H9 (cell line): ENCODE data around the gene FBXO24. TPM values are rescaled to one million over a fixed set of nuclear protein-coding genes. Genes with fewer than 3 reads are reported as not detected.
A peak's percentile ranks its signal among the peaks of the same experiment; 100 is the strongest.

ENCODE experiments used
- DNase-seq: peaks from one replicate; pipeline ENCODE4 v3.0.0-alpha.2; 2017
- H2AFZ ChIP-seq: one replicate; pipeline ENCODE4 v1.6.1; 2013; ENCODE audit warnings: mild to moderate bottlenecking, low read length, control low read depth, moderate library complexity
- H2AK5ac ChIP-seq: 2 replicates; pipeline ENCODE4 v1.6.1; 2013; ENCODE audit warnings: low read length, control low read depth, mixed read lengths; ENCODE audit not compliant: insufficient read length
- H2BK120ac ChIP-seq: one replicate; pipeline ENCODE4 v1.6.1; 2013; ENCODE audit warnings: low read depth, mild to moderate bottlenecking, low read length, control low read depth, inconsistent platforms; ENCODE audit not compliant: poor library complexity, severe bottlenecking
- H2BK12ac ChIP-seq: 2 replicates; pipeline ENCODE4 v1.6.1; 2013; ENCODE audit warnings: low read length, control low read depth, mixed read lengths, low read depth; ENCODE audit not compliant: insufficient read length
- H2BK15ac ChIP-seq: 2 replicates; pipeline ENCODE4 v1.6.1; 2013; ENCODE audit warnings: low read depth, low read length, control low read depth
- H2BK20ac ChIP-seq: one replicate; pipeline ENCODE4 v1.6.1; 2013; ENCODE audit warnings: low read depth, mild to moderate bottlenecking, low read length, control low read depth, inconsistent platforms; ENCODE audit not compliant: poor library complexity, severe bottlenecking
- H2BK5ac ChIP-seq: 2 replicates; pipeline ENCODE4 v1.6.1; 2013; ENCODE audit warnings: low read length, control low read depth, mixed read lengths; ENCODE audit not compliant: insufficient read length
- H3K14ac ChIP-seq: 2 replicates; pipeline ENCODE4 v1.6.1; 2013; ENCODE audit warnings: low read length, control low read depth; ENCODE audit not compliant: insufficient read depth
- H3K18ac ChIP-seq: 2 replicates; pipeline ENCODE4 v1.6.1; 2013; ENCODE audit warnings: low read depth, mild to moderate bottlenecking, mixed read lengths, low read length, control low read depth; ENCODE audit not compliant: insufficient read length
- H3K23ac ChIP-seq: 2 replicates; pipeline ENCODE4 v1.6.1; 2013; ENCODE audit warnings: low read length, control low read depth, mixed read lengths, low read depth; ENCODE audit not compliant: insufficient read length
- H3K23me2 ChIP-seq: 2 replicates; pipeline ENCODE4 v1.6.1; 2013; ENCODE audit warnings: low read depth, mild to moderate bottlenecking, mixed read lengths, low read length, control low read depth; ENCODE audit not compliant: insufficient read length, poor library complexity, severe bottlenecking
- H3K27ac ChIP-seq: 2 replicates; pipeline ENCODE4 v1.5.1; 2013; ENCODE audit warnings: low read length, control low read depth, mixed read lengths, low read depth; ENCODE audit not compliant: insufficient read length
- H3K27me3 ChIP-seq: 2 replicates; pipeline ENCODE4 v1.6.1; 2013; ENCODE audit warnings: low read length, control low read depth, inconsistent platforms; ENCODE audit not compliant: insufficient read depth
- H3K4ac ChIP-seq: 2 replicates; pipeline ENCODE4 v1.6.1; 2013; ENCODE audit warnings: low read depth, mild to moderate bottlenecking, control low read depth, inconsistent platforms, low read length, moderate library complexity
- H3K4me1 ChIP-seq: 2 replicates; pipeline ENCODE4 v1.6.1; 2013; ENCODE audit warnings: low read length, control low read depth, inconsistent platforms; ENCODE audit not compliant: insufficient read depth
- H3K4me2 ChIP-seq: 2 replicates; pipeline ENCODE4 v1.6.1; 2013; ENCODE audit warnings: low read length, control low read depth, mixed read lengths; ENCODE audit not compliant: insufficient read length, insufficient read depth
- H3K56ac ChIP-seq: 2 replicates; pipeline ENCODE4 v1.6.1; 2013; ENCODE audit warnings: low read depth, mild to moderate bottlenecking, mixed read lengths, low read length, control low read depth; ENCODE audit not compliant: insufficient read length
- H3K79me1 ChIP-seq: 2 replicates; pipeline ENCODE4 v1.6.1; 2013; ENCODE audit warnings: low read depth, mild to moderate bottlenecking, moderate library complexity, low read length, control low read depth, inconsistent platforms; ENCODE audit not compliant: insufficient read depth, poor library complexity, severe bottlenecking
- H3K79me2 ChIP-seq: 2 replicates; pipeline ENCODE4 v1.6.1; 2013; ENCODE audit warnings: low read length, control low read depth, inconsistent platforms; ENCODE audit not compliant: insufficient read depth
- H3K9ac ChIP-seq: 2 replicates; pipeline ENCODE4 v1.6.1; 2013; ENCODE audit warnings: low read length, control low read depth, mixed read lengths; ENCODE audit not compliant: insufficient read length; ENCODE audit errors: extremely low read depth
- H3K9me3 ChIP-seq: one replicate; pipeline ENCODE4 v1.6.1; 2013; ENCODE audit warnings: low read depth, low read length, inconsistent platforms; ENCODE audit not compliant: control insufficient read depth
- H3T11ph ChIP-seq: one replicate; pipeline ENCODE4 v1.6.1; 2013; ENCODE audit warnings: mild to moderate bottlenecking, low read length, control low read depth, inconsistent platforms
- H4K20me1 ChIP-seq: one replicate; pipeline ENCODE4 v1.6.1; 2013; ENCODE audit not compliant: control insufficient read depth, insufficient read length, insufficient read depth
- H4K5ac ChIP-seq: 2 replicates; pipeline ENCODE4 v1.6.1; 2013; ENCODE audit warnings: low read depth, mild to moderate bottlenecking, mixed read lengths, low read length, control low read depth; ENCODE audit not compliant: insufficient read length
- H4K8ac ChIP-seq: replicated peaks from 2 replicates; pipeline ENCODE4 v1.6.1; 2013; ENCODE audit warnings: low read length, control low read depth, mixed read lengths, low read depth; ENCODE audit not compliant: insufficient read length
- H4K91ac ChIP-seq: 2 replicates; pipeline ENCODE4 v1.6.1; 2013; ENCODE audit warnings: low read depth, mild to moderate bottlenecking, moderate library complexity, mixed read lengths, low read length, control low read depth; ENCODE audit not compliant: insufficient read length
- H3K27ac Mint-ChIP-seq, 3 experiments: 2 replicates in 2 of 3; 3 replicates in 1 of 3; pipeline ENCODE4 v1.8.0; 2020 to 2021; ENCODE audit warnings: mixed read lengths in 3 of 3, mild to moderate bottlenecking in 1 of 3, moderate library complexity in 1 of 3
- H3K27me3 Mint-ChIP-seq: 2 replicates; pipeline ENCODE4 v1.8.0; 2021; ENCODE audit warnings: low read depth, mild to moderate bottlenecking, moderate library complexity, mixed read lengths
- H3K36me3 Mint-ChIP-seq, 3 experiments: 2 replicates in 2 of 3; 3 replicates in 1 of 3; pipeline ENCODE4 v1.8.0; 2020 to 2021; ENCODE audit warnings: low read depth in 3 of 3, mixed read lengths in 3 of 3; ENCODE audit not compliant: insufficient read depth in 1 of 3
- H3K4me1 Mint-ChIP-seq, 2 experiments: 2 replicates each; pipeline ENCODE4 v1.8.0; 2020; ENCODE audit warnings: mixed read lengths in 2 of 2
- H3K4me3 Mint-ChIP-seq, 2 experiments: 2 replicates in 1 of 2; 3 replicates in 1 of 2; pipeline ENCODE4 v1.8.0; 2020 to 2021; ENCODE audit warnings: mild to moderate bottlenecking in 2 of 2, mixed read lengths in 2 of 2, moderate library complexity in 1 of 2
- H3K9me3 Mint-ChIP-seq, 2 experiments: 2 replicates in 1 of 2; 3 replicates in 1 of 2; pipeline ENCODE4 v1.8.0; 2020; ENCODE audit warnings: mild to moderate bottlenecking in 2 of 2, mixed read lengths in 2 of 2, moderate library complexity in 1 of 2
- WGBS: extraction: QIAGEN DNeasy Blood & Tissue Kit; methylation state at CpG from one replicate; pipeline ENCODE4 v1.1.7; 2013; ENCODE audit warnings: missing lambda C conversion rate, low lambda C conversion rate, mixed read lengths; ENCODE audit not compliant: insufficient read length; ENCODE audit errors: extremely low coverage; 5-methylcytosine and 5-hydroxymethylcytosine counted together
- total RNA-seq: library from RNA; stranded (reverse); gene quantifications from 2 replicates; pipeline ENCODE4 v1.2.1, GENCODE V29; 2021
- TF ChIP-seq, protein P1 (sequence below): fragments of 200-600 bp; sonication (generic); conservative IDR thresholded peaks from 3 replicates; pipeline ENCODE4 v1.8.0; 2021; ENCODE audit warnings: antibody characterized with exemption, mild to moderate bottlenecking

The FBXO24 gene
- total RNA-seq, 1 experiment from 2014 or later: 0.85 TPM

DNA sequence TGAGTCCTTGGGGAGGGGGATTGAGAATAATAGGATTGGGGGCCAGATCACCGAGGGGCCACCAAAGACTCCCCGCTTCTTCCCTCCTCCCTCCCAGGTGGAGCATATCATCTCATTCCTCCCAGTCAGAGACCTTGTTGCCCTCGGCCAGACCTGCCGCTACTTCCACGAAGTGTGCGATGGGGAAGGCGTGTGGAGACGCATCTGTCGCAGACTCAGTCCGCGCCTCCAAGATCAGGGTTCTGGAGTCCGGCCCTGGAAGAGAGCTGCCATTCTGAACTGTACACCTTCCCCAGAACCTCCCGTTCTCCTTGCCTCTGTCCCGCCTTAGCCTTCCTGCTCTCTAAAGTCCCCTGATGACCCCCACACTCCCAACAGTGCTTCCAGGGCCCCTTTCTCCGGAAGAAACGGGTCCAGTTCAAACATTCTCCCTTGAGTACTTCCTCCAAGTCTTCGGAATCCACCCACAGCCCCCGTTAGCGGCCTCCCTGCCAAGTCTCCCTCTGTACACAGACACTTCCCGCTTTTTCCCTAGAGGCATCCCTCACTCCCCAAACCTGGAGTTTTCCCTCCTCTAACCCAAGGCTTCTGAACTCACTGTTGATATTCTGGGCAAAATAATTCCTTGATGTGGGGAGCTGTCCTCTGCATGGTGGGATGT lies 4.1 kb downstream of the FBXO24 start:
- Mint-ChIP-seq H3K36me3 (peaks cover 0 to 12% (median 0%) of the 10 kb centered on the region in 3 experiments; a peak in 1 of 7 replicates), H3K4me3 (peak overlapping the region in 1 of 2 experiments; percentile 28; a peak in 2 of 5 replicates), H3K9me3 (no peaks in the 10 kb centered on the region), H3K27ac (0 out of 7 replicates have a peak overlapping the region, but pooled peaks of 1 of the 3 experiments have one; percentile 5), H3K4me1 (peaks cover 17 to 22% of the 10 kb centered on the region in 2 experiments), H3K27me3 (peaks cover 40% of the 10 kb centered on the region)
- Histone ChIP-seq H2BK20ac (no peak overlapping the region), H3K23me2 (no peaks in the 10 kb centered on the region), H3K27ac (no peak overlapping the region), H4K91ac (no peak overlapping the region), H4K5ac (no peak overlapping the region), H3T11ph (no peak overlapping the region), H3K79me2 (no peaks in the 10 kb centered on the region), H2AK5ac (no peak overlapping the region), H2BK12ac (no peak overlapping the region), H3K4ac (no peak overlapping the region), H3K4me2 (peak overlapping the region; percentile 29), H3K4me1 (peaks cover 3% of the 10 kb centered on the region; the same call in 1 of the 2 replicates), H2AFZ (no peak overlapping the region), H2BK15ac (no peak overlapping the region), H4K20me1 (no peaks in the 10 kb centered on the region), H2BK120ac (no peak overlapping the region), H3K56ac (no peak overlapping the region), H3K9me3 (no peaks in the 10 kb centered on the region), H3K27me3 (no peaks in the 10 kb centered on the region), H3K23ac (no peak overlapping the region), H3K14ac (no peak overlapping the region), H3K9ac (no peak overlapping the region), H3K18ac (no peak overlapping the region), H2BK5ac (no peak overlapping the region), H3K79me1 (no peaks in the 10 kb centered on the region), H4K8ac (no peak overlapping the region)
- TF ChIP-seq, protein P1, sequence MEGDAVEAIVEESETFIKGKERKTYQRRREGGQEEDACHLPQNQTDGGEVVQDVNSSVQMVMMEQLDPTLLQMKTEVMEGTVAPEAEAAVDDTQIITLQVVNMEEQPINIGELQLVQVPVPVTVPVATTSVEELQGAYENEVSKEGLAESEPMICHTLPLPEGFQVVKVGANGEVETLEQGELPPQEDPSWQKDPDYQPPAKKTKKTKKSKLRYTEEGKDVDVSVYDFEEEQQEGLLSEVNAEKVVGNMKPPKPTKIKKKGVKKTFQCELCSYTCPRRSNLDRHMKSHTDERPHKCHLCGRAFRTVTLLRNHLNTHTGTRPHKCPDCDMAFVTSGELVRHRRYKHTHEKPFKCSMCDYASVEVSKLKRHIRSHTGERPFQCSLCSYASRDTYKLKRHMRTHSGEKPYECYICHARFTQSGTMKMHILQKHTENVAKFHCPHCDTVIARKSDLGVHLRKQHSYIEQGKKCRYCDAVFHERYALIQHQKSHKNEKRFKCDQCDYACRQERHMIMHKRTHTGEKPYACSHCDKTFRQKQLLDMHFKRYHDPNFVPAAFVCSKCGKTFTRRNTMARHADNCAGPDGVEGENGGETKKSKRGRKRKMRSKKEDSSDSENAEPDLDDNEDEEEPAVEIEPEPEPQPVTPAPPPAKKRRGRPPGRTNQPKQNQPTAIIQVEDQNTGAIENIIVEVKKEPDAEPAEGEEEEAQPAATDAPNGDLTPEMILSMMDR: no peak
- no peak for DNase-seq
- WGBS: no CpG with 5 or more reads among the region's 20 CpGs
